Measurements from ENCODE around the gene RNF121.
"Not testable (repeated sequence)": the region's sequence is repeated elsewhere in the genome, so short reads cannot be mapped to it uniquely, and the experiment has no call there.

The RNF121 gene

GRCh38 chr11:71928737-71929443 is at the start of gene RNF121:
RNF121 (plus strand) TSS chr11:71929046; CDS start chr11:71929062, 16 bp downstream.
- peak; percentile 79 to 99 (median 95) for DNase-seq

DNA sequence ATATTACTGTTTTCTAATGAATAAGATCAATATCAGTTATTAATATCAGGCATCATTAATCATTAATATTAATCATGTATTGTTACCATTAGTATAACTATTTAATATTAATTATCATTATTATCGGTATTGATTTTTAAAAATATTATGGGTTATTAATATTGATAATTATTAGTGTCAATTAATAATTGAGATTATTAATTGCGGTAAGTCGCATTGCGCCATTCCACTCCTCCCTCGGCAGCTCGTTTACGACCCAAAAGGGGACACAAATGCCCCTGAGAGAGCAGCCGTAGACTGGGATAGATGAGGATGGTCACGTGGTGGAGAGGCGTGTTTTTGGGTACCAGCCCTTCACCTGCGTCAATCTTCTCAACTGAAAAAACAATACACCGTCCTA is 43.0 kb upstream of the RNF121 start:
- DNase-seq, result not testable (repeated sequence)

DNA sequence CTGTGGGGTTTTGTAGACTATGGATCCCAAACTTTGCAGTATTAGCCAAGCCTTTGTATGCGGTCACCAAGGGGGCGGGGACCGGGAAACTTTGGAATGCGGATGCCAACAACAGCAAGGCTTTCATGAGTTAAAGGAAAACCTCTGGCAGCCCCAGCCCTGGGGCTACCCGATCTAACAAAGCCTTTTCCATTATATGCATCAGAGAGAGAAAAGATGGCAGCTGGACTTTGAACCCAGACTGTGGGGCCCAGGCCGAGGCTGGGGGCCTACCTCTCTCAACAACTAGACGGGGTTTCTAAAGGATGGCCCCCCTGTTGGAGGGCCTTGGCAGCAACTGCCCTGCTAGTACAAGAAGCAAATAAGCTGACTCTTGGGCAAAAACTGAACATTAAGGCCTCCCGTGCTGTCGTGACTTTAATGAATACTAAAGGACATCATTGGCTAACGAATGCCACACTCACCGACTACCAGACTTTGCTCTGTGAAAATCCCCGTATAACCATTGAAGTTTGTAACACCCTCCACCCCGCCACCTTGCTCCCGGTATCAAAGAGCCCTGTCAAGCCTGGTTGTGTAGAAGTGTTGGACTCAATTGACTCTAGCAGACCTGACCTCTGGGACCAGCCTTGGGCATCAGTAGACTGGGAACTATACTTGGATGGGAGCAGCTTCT is 40.4 kb upstream of the RNF121 start:
- not testable (repeated sequence) for DNase-seq

- not testable (repeated sequence) for DNase-seq
Observed at GRCh38 chr11:71889181-71889872, 39.5 kb upstream of the RNF121 start.

- no peak for DNase-seq
Observed at GRCh38 chr11:71895961-71896360, 32.9 kb upstream of the RNF121 start.

DNA sequence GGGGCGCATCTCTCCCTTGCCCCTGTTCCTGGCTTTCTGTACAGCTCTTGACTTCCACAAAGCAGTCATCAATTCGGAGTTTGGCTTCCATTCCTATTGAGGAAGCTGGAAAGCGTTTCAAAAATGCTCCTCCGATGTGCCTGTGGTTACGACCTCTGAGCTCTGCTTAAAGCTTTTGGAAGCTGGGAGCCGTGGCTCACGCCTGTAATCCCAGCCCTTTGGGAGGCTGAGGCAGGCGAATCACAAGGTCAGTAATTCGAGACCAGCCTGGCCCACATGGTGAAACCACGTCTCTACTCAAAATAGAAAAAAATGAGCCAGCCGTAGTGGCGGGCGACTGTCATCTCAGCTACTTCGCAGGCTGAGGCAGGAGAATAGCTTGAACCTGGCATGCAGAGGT is 27.7 kb upstream of the RNF121 start:
- not testable (repeated sequence) for DNase-seq

- no peak for DNase-seq
Observed at GRCh38 chr11:71908218-71908617, 20.6 kb upstream of the RNF121 start.

DNA sequence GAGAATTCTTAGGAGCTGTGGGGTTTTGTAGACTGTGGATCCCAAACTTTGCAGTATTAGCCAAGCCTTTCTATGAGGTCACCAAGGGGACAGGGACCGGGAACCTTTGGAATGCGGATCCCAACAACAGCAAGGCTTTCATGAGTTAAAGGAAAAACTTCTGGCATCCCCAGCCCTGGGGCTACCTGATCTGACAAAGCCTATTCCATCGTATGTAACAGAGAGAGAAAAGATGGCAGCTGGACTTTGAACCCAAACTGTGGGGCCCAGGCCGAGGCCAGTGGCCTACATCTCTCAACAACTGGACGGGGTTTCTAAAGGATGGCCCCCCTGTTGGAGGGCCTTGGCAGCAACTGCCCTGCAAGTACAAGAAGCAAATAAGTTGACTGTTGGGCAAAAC is 18.1 kb upstream of the RNF121 start:
- DNase-seq, result not testable (repeated sequence)

DNA sequence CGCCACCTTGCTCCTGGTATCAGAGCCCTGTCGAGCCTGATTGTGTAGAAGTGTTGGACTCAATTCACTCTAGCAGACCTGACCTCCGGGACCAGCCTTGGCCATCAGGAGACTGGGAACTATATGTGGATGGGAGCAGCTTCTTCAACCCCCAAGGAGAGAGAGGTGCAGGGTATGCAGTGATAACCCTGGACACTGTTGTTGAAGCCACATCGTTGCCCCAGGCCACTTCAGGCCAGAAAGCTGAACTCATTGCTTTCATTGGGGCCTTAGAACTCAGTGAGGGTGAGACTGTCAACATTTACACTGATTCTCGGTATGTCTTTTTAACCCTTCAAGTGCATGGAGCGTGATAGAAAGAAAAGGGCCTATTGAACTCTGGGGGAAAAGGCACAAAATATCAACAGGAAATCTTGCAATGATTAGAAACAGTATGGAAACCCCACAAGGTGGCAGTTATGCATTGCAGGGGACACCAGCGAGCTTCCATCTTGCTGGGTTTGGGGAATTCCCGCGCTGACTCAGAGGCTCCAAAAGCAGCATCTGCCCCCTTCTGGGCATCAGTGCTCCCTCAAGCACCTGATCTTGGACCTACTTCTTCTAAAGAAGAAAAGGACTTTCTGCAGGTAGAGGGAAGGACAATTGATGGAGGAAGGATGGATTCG is 17.4 kb upstream of the RNF121 start:
- DNase-seq, result not testable (repeated sequence)

GRCh38 chr11:71911986-71912340 is 16.9 kb upstream of the RNF121 start:
- DNase-seq, result not testable (repeated sequence)

DNA sequence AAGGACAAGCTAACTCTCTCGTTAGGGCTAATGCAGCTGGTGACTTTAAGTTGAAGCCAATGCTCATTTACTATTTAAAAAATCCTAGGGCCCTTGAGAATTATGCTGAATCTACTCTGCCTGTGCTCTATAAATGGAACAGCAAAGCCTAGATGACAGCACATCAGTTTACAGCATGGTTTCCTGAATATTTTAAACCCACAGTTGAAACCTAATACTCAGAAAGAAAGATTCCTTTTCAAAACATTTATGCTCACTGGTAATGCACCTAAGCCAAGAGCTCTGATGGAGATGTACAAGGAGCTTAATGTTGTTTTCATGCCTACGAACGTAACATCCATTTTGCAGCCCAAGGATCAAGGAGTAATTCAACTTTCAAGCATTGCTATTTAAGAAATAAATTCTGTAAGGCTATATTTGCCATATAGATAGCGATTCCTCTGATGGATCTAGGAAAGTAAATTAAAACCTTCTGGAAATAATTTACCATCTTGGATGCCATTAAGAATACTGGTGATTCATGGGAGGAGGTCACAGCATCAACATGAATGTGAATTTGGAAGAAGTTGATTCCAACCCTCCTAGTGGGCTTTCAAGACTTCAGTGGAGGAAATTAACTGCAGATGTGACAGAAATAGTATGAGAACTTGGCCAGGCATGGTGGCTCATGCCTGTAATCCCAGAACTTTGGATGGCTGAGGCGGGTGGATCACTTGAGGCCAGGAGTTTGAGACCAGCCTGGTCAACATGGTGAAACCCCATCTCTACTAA is 14.9 kb upstream of the RNF121 start:
- DNase-seq, result no peak

DNA sequence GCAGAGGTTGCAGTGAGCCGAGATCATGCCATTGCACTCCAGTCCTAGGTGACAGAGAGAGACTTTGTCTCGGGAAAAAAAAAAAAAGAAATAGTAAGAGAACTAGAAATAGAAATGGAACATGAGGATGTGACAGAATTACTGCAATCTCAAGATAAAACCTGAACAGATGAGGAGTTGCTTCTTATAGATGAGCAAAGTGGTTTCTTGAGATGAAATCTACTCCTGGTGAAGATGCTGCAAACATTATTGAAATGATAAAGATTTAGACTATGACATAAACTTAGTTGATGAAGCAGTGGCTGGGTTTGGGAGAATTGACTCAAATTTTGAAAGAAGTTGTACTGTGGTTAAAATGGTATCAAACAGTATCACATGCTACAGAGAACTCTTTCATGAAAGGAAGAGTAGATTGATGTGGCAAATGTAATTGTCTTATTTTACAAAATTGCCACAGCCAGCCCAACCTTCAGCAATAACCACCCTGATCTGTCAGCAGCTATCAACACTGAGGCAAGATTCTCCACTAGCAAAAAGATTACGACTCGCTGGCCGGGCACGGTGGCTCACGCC is 14.1 kb upstream of the RNF121 start:
- no peak for DNase-seq

- no peak for DNase-seq
Observed at GRCh38 chr11:71917646-71918140, 11.2 kb upstream of the RNF121 start.

DNA sequence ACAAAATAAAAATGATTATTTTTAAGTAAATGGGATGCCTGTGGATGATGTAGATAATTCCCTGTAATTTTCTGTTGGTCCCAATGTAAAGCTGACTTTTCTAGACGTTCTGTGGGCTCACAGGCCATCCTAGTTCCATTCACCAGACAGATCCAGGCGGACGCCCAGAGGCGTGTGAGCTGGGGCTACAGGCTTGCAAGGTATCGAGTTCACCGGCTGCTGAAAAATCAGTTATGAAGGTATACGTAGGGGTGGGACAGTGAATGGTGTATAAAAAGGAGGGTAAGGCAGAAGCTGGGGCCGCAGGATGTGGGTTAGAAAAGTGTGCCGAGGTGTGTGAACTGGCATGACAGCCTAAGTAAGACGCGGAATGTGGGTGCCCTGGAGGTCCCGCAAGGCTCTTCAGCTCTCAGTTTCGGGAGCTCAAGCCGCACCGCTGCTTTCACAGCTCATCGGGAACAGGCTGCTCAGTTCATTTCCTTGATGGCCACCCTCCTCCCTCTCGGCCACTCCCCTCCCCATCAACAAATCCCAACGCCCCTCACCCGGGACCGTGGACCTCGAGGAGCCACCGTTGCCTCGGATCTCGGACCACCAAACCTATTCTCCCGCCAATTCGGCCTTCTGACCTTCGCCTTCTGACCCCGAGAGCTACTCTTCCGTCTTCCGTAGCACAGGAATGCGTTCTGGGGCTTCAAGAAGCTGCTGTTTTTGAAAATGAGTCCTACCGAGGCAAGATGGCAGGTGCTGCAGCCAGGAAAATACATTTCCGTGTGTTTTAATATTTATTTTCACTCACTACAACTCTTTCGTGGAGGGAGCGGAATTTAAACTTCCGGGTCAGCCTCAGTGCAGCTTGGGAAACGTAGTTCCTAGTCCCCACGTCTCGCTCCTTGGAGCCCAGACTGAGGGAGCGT is 768 bp upstream of the RNF121 start, which contains the start of gene XNDC1N:
XNDC1N (minus strand) TSS at position 775 of the 917 bp plus-strand sequence. CDS start 5,241 bp downstream, outside the sequence.
- peak in 56 of 58 donors; percentile 32 to 99 (median 87) for DNase-seq

DNA sequence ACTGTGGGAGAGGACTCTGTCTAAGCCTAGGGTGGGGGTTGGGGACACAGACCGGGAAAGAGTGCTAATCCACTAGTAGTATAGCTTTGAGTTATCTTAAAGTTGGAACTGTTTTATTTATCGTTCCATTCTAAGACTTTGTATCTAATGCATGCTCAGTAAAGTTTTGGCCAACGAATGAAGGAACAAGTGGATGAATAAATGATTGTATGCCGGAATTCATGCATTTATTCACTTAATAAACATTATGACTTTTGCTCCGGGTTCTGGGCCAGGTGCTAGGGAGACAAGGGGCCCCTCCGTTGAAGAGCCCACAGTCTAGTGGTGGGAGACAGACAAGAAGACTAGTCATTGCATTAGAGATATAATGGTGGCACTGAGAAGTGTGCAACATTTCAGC is 645 bp downstream of the RNF121 start:
- DNase-seq, result no peak

- DNase-seq, result no peak
Observed at GRCh38 chr11:71930556-71931244, 1.9 kb downstream of the RNF121 start.

- DNase-seq, result no peak
Observed at GRCh38 chr11:71931245-71931602, 2.4 kb downstream of the RNF121 start.

DNA sequence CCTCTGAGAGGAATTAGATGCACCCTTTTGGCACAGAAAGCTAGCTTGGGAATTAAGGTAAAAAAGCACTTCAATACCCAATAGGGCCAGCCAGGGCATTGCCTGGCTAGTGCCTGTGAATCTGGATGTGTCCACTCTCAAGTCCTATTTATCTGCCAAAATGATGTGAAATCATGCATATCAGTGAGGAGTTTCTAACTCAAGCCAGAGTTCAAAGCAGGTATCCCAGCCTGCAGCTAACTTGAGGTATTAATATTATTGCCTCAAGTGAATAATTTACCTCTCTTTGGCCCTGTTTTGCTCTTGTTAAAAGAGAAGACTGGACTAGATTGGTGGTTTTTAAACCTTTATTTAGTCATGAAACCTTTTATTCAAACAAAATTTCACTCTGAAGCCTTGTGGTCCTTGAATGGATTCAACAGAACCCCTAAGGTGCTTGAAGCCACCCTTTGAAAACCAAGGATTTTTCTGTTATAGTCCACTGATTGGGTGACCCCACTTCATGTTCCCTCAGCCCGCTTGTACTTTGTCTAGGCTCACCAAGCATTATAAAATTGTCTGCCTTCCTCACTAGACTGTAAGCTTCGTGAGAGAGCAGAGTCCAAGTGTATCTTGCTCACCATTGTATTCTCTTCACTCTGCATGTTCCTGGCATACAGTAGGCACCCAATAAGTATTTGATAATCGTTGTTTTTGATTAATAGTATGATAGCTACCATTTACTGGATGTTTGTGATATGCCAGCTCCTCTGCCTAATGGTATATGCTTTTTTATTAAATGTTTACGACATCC is 4.5 kb downstream of the RNF121 start:
- DNase-seq, result no peak
